ENCODE measurements around the gene STAB2. TPM values are rescaled to one million over a fixed set of nuclear protein-coding genes. Genes with fewer than 3 reads are reported as not detected.

STAB2 gene
- total RNA-seq, 4 donors from 2014 or later: 0.53 to 0.83 (median 0.69) TPM

DNA sequence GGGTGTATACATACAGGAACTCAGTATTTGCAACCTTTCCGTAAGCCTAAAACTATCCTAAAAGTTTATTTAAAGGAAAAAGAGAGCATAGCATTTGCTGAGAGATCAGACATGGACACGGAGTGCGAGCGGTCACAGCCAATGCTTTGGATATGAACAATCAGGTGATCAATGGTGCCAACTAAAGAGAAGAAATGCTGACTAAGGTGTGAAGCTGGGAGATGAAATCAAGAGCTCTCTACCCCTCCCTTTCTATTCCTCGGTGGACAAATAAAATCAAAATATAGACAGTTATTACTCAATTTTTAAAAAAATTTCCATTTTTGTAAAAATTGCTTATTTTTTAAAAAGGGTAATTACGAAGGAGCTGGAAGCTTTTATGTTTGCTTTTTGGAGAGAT is 224.7 kb downstream of the STAB2 start:
- H3K27me3 ChIP-seq: no peaks in the 10 kb centered on the region
- peaks cover 0 to 10% (median 0%) of the 10 kb centered on the region in 3 donors for H3K36me3 ChIP-seq
- no peak for DNase-seq
- no peak overlapping the region for H3K27ac ChIP-seq
- H3K9me3 ChIP-seq: no peaks in the 10 kb centered on the region
- TF ChIP-seq POLR2A (IDR thresholded peaks at IDR 0.05): no peak
- TF ChIP-seq, protein P1, sequence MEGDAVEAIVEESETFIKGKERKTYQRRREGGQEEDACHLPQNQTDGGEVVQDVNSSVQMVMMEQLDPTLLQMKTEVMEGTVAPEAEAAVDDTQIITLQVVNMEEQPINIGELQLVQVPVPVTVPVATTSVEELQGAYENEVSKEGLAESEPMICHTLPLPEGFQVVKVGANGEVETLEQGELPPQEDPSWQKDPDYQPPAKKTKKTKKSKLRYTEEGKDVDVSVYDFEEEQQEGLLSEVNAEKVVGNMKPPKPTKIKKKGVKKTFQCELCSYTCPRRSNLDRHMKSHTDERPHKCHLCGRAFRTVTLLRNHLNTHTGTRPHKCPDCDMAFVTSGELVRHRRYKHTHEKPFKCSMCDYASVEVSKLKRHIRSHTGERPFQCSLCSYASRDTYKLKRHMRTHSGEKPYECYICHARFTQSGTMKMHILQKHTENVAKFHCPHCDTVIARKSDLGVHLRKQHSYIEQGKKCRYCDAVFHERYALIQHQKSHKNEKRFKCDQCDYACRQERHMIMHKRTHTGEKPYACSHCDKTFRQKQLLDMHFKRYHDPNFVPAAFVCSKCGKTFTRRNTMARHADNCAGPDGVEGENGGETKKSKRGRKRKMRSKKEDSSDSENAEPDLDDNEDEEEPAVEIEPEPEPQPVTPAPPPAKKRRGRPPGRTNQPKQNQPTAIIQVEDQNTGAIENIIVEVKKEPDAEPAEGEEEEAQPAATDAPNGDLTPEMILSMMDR (IDR thresholded peaks at IDR 0.05): no peak
- H3K4me1 ChIP-seq: no peaks in the 10 kb centered on the region
- H3K4me3 ChIP-seq: no peak overlapping the region

DNA sequence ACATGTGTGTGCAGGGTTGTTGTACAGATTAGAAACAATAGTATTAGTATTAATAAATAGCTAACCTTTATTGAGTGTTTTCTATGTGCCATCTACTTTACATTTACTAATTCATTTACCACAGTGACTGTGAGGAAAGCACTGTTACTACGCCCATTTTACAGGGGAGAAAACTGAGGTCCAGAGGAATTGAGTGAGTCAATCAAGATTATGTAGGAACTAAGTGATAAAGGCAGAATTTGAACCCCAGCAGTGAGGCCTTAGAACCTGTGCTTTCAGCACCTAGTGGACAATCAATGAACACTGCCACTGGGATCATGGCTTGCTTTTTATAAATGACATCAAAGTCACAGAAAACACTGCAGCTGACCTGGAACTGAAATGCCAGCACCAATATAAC is 225.7 kb downstream of the STAB2 start:
- Histone ChIP-seq H3K4me1 (no peaks in the 10 kb centered on the region), H3K9me3 (no peaks in the 10 kb centered on the region), H3K36me3 (peaks cover 0 to 10% (median 0%) of the 10 kb centered on the region in 3 donors), H3K27me3 (no peaks in the 10 kb centered on the region), H3K4me3 (no peak overlapping the region), H3K27ac (no peak overlapping the region)
- DNase-seq: no peak
- TF ChIP-seq, protein P1 (IDR thresholded peaks at IDR 0.05): no peak
- no peak for TF ChIP-seq POLR2A (IDR thresholded peaks at IDR 0.05)

DNA sequence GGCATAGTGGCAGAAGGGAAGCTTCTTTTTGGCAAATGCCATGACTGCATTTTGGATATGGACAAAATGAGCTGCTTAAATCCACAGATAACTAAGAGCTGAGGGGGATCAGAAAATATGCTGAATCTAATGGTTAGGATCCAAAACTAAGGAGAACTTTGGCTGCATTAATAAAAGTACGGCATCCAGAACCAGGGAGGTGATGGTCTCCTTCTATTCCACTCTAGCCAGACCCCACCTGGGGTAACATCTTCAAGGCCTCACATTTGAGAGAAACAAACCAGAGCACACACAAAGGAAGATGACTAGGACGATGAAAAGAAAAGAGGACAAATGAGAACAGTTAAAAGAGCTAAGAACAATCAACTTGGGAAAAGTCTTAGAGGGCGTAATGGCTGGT is 226.4 kb downstream of the STAB2 start:
- no peak for TF ChIP-seq POLR2A (IDR thresholded peaks at IDR 0.05)
- TF ChIP-seq, protein P1 (IDR thresholded peaks at IDR 0.05): no peak
- H3K9me3 ChIP-seq: no peaks in the 10 kb centered on the region
- peaks cover 0 to 10% (median 0%) of the 10 kb centered on the region in 3 donors for H3K36me3 ChIP-seq
- no peak overlapping the region for H3K27ac ChIP-seq
- no peak overlapping the region for H3K4me3 ChIP-seq
- no peak for DNase-seq
- no peaks in the 10 kb centered on the region for H3K27me3 ChIP-seq
- H3K4me1 ChIP-seq: no peaks in the 10 kb centered on the region

DNA sequence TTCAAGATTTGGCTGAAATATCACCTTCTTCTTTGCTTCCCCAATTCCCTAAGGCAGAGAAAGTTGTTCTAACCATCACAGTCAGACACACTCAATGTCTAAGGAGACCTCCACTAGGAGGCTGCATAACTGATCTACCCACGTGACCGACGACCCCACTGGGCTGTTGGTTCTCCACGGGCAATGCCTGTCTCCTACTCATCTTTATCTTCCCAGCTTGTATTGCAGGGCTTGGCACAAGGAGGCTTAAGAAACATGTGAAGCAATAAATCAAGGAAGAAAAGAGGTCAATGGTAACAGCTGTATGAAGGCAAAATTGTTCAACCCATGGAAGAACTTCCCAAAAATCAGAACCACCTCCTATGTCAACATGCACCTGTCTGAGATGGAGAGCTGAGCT is 226.9 kb downstream of the STAB2 start:
- no peaks in the 10 kb centered on the region for H3K9me3 ChIP-seq
- no peak for DNase-seq
- peaks cover 0 to 10% (median 0%) of the 10 kb centered on the region in 3 donors for H3K36me3 ChIP-seq
- no peak for TF ChIP-seq POLR2A (IDR thresholded peaks at IDR 0.05)
- TF ChIP-seq, protein P1 (IDR thresholded peaks at IDR 0.05): no peak
- no peaks in the 10 kb centered on the region for H3K4me1 ChIP-seq
- H3K27ac ChIP-seq: no peak overlapping the region
- no peak overlapping the region for H3K4me3 ChIP-seq
- H3K27me3 ChIP-seq: no peaks in the 10 kb centered on the region

DNA sequence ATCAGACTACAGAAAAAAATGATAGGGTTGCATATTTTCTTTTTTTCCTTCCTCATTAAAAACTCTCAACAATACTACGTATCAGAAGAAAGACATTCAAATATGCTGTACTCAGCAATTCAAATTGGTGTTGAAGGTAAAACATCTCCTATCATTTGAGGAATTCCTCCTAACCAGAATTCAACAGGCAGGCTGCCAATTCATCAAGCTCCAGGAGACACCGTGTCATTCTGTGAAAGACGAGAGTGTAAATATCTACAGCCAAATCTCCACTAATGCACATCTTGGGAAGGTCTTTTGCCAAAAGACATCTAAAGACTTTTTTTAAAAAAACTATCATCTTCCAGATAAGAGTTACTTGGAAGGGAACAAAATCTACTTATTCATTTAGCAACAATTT is 227.4 kb downstream of the STAB2 start:
- Histone ChIP-seq H3K27me3 (no peaks in the 10 kb centered on the region), H3K9me3 (no peaks in the 10 kb centered on the region), H3K36me3 (peaks cover 0 to 10% (median 0%) of the 10 kb centered on the region in 3 donors), H3K27ac (no peak overlapping the region), H3K4me1 (no peaks in the 10 kb centered on the region), H3K4me3 (no peak overlapping the region)
- no peak for DNase-seq
- TF ChIP-seq, protein P1 (IDR thresholded peaks at IDR 0.05): no peak
- no peak for TF ChIP-seq POLR2A (IDR thresholded peaks at IDR 0.05)

Small RNA genes lying within 50 kb of the gene (small RNA-seq; reads per million reads assigned to genes)
- 0 reads per million in 2 donors for gene RF00096

Other genes starting within 250 kb of the STAB2 start
- gene C12orf42, start 91.3 kb upstream of the STAB2 start, total RNA-seq: 10 to 100 TPM in 1 of 4 donors, not detected in 3; 18.2 TPM